Measurements from ENCODE around the gene TSSK3.

GRCh38 chr1:32353886-32354570, 8.3 kb upstream of the TSSK3 start:
- TF ChIP-seq EZH2 (IDR thresholded peaks at IDR 0.05; ENCODE audit: low read depth), result no peak
- no peak for TF ChIP-seq CTCF (conservative IDR thresholded peaks at IDR 0.05)
